ENCODE results near the gene LEO1. TPM values are rescaled to one million over a fixed set of nuclear protein-coding genes. Genes with fewer than 3 reads are reported as not detected.
"Not testable (repeated sequence)": the region's sequence is repeated elsewhere in the genome, so short reads cannot be mapped to it uniquely, and the experiment has no call there.

LEO1 gene
- total and polyA plus RNA-seq, 8 donors, result 0.58 to 16.3 (median 11.2) TPM

- H3K4me3 ChIP-seq, result no peak overlapping the region
- 62 to 70% (median 68%) methylated on average over 5 of the region's 5 CpGs for WGBS, 5 donors
- TF ChIP-seq CTCF (IDR thresholded peaks at IDR 0.05), result no peak
- no peak for TF ChIP-seq POLR2AphosphoS5 (IDR thresholded peaks at IDR 0.05)
- TF ChIP-seq POLR2A (IDR thresholded peaks at IDR 0.05), result no peak
- TF ChIP-seq EP300 (IDR thresholded peaks at IDR 0.05), result no peak
- intact Hi-C loops (cut with DNase I; ENCODE audit: low total_unique reads), result no loop called here
- H3K36me3 ChIP-seq, result no peaks in the 10 kb centered on the region
- peaks cover 9 to 27% (median 20%) of the 10 kb centered on the region in 4 donors for H3K4me1 ChIP-seq
- DNase-seq, result peak in 1 of 2 donors; percentile 37
- no peak overlapping the region for H3K27ac ChIP-seq
- no peaks in the 10 kb centered on the region for H3K27me3 ChIP-seq
- H3K9me3 ChIP-seq, result no peaks in the 10 kb centered on the region
Observed at GRCh38 chr15:52005748-52006701, 34.4 kb upstream of the LEO1 start.

GRCh38 chr15:52004806-52005205 is 33.2 kb upstream of the LEO1 start:
- intact Hi-C loops (cut with DNase I; ENCODE audit: low total_unique reads), result no loop called here
- WGBS, 5 donors, result 91 to 97% (median 93%) methylated on average over 6 of the region's 6 CpGs

GRCh38 chr15:52003710-52004109 is 32.1 kb upstream of the LEO1 start:
- H3K27me3 ChIP-seq, result no peaks in the 10 kb centered on the region
- no peaks in the 10 kb centered on the region for H3K36me3 ChIP-seq
- no peak overlapping the region for H3K27ac ChIP-seq
- 75 to 100% (median 90%) methylated on average over 1 of the region's 1 CpG for WGBS, 5 donors
- H3K4me3 ChIP-seq, result no peak overlapping the region
- DNase-seq, result no peak
- TF ChIP-seq CTCF (IDR thresholded peaks at IDR 0.05) (no peak), POLR2A (IDR thresholded peaks at IDR 0.05) (no peak), POLR2AphosphoS5 (IDR thresholded peaks at IDR 0.05) (no peak), EP300 (IDR thresholded peaks at IDR 0.05) (no peak)
- H3K9me3 ChIP-seq, result no peaks in the 10 kb centered on the region
- H3K4me1 ChIP-seq, result peaks cover 6 to 14% (median 10%) of the 10 kb centered on the region in 4 donors
- intact Hi-C loops (cut with DNase I; ENCODE audit: low total_unique reads), result no loop called here

More at GRCh38 chr15:52004806-52005205, 33.2 kb upstream of the LEO1 start:
- Histone ChIP-seq H3K27ac (no peak overlapping the region), H3K4me1 (peaks cover 9 to 21% (median 17%) of the 10 kb centered on the region in 4 donors), H3K36me3 (no peaks in the 10 kb centered on the region), H3K27me3 (no peaks in the 10 kb centered on the region), H3K4me3 (no peak overlapping the region), H3K9me3 (no peaks in the 10 kb centered on the region)
- no peak for DNase-seq
- no peak for TF ChIP-seq CTCF (IDR thresholded peaks at IDR 0.05)
- no peak for TF ChIP-seq POLR2A (IDR thresholded peaks at IDR 0.05)
- no peak for TF ChIP-seq POLR2AphosphoS5 (IDR thresholded peaks at IDR 0.05)

- H3K4me1 ChIP-seq, result peaks cover 3 to 12% (median 8%) of the 10 kb centered on the region in 4 donors
- H3K27ac ChIP-seq; H3K36me3 ChIP-seq; H3K9me3 ChIP-seq; DNase-seq; H3K4me3 ChIP-seq; H3K27me3 ChIP-seq; intact Hi-C loops (cut with DNase I; ENCODE audit: low total_unique reads): not testable (repeated sequence)
- 81 to 92% (median 87%) methylated on average over 7 of the region's 7 CpGs for WGBS, 5 donors
Observed at GRCh38 chr15:52003089-52003488, 31.5 kb upstream of the LEO1 start.

GRCh38 chr15:52002351-52002750 is 30.8 kb upstream of the LEO1 start:
- intact Hi-C loops (cut with DNase I; ENCODE audit: low total_unique reads), result no loop called here
- no peaks in the 10 kb centered on the region for H3K27me3 ChIP-seq
- H3K27ac ChIP-seq, result no peak overlapping the region
- 27 to 52% (median 43%) methylated on average over 2 of the region's 2 CpGs for WGBS, 5 donors
- peaks cover 3 to 9% (median 7%) of the 10 kb centered on the region in 4 donors for H3K4me1 ChIP-seq
- no peaks in the 10 kb centered on the region for H3K36me3 ChIP-seq
- H3K9me3 ChIP-seq, result no peaks in the 10 kb centered on the region
- no peak for DNase-seq
- no peak overlapping the region for H3K4me3 ChIP-seq
- TF ChIP-seq CTCF (IDR thresholded peaks at IDR 0.05) (no peak), POLR2AphosphoS5 (IDR thresholded peaks at IDR 0.05) (no peak), POLR2A (IDR thresholded peaks at IDR 0.05) (no peak), EP300 (IDR thresholded peaks at IDR 0.05) (no peak)

Measured in stomach (tissue), 9 donors.